ENCODE measurements around the gene APIP.

DNA sequence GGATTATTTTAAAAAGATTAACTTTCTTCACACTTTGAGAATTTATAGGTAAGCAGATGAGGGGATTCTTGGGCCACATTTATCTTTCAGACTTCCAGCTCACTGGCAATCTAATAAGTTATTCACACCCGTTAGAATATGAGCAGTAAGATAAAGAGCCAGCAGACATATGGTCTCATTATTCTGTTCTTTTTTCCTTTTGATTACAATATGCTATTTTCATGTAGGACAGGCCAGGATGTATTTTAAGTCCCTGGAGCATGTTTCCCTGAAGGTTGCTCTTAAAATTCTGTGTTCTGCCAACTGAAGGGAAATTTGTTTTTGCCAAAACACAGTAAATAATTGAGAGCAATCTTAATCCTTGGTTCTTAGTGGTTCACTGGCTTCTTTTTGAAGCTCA is 22.4 kb upstream of the APIP start:
- no peak for TF ChIP-seq EZH2 (IDR thresholded peaks at IDR 0.05; ENCODE audit: insufficient read depth, poor library complexity, severe bottlenecking)
- TF ChIP-seq EZH2phosphoT487 (IDR thresholded peaks at IDR 0.05; ENCODE audit: insufficient read depth, low read depth): no peak

Data from GM23248 (cell line).